Measurements from ENCODE around the gene QRFP. TPM values are rescaled to one million over a fixed set of nuclear protein-coding genes. Genes with fewer than 3 reads are reported as not detected.

Gene QRFP
- polyA plus RNA-seq, 1 donor from 2014 or later = not detected

- Histone ChIP-seq H3K27ac (ENCODE audit: low read length) (no peak overlapping the region), H3K9me2 (ENCODE audit: insufficient read depth, low read length) (no peaks in the 10 kb centered on the region), H3K9ac (ENCODE audit: low read length) (no peak overlapping the region), H3K9me3 (ENCODE audit: low read length) (no peaks in the 10 kb centered on the region), H3K4me3 (ENCODE audit: low read length) (no peak overlapping the region), H3K27me3 (ENCODE audit: insufficient read depth, low read depth, low read length) (no peaks in the 10 kb centered on the region), H3K36me3 (ENCODE audit: insufficient read depth, low read length) (peaks cover 6% of the 10 kb centered on the region), H4K20me1 (ENCODE audit: insufficient read depth) (peaks cover 5% of the 10 kb centered on the region), H2AFZ (ENCODE audit: low read depth, low read length) (no peak overlapping the region), H3K79me2 (replicated peaks; ENCODE audit: insufficient read depth, low read length) (peaks cover 7% of the 10 kb centered on the region), H3F3A (ENCODE audit: insufficient read depth, low read length, poor library complexity, severe bottlenecking) (no peaks in the 10 kb centered on the region), H3K4me2 (ENCODE audit: low read length) (no peak overlapping the region)
- TF ChIP-seq EP300 (conservative IDR thresholded peaks at IDR 0.05; ENCODE audit: poor library complexity, severe bottlenecking) (no peak), POLR2AphosphoS5 (IDR thresholded peaks at IDR 0.05) (no peak), RAD21 (conservative IDR thresholded peaks at IDR 0.05) (no peak), TAF1 (IDR thresholded peaks at IDR 0.05; ENCODE audit: low read depth) (no peak), SMC3 (conservative IDR thresholded peaks at IDR 0.05; ENCODE audit: poor library complexity) (no peak), CTCF (IDR thresholded peaks at IDR 0.05; ENCODE audit: poor library complexity, severe bottlenecking) (no peak), REST (IDR thresholded peaks at IDR 0.05; ENCODE audit: borderline replicate concordance) (no peak), MXI1 (conservative IDR thresholded peaks at IDR 0.05; ENCODE audit: poor library complexity, severe bottlenecking) (no peak), EZH2 (IDR thresholded peaks at IDR 0.05; ENCODE audit: borderline replicate concordance, insufficient read depth, low read length, poor library complexity, severe bottlenecking) (no peak)
Measured at GRCh38 chr9:130874783-130875182, 21.8 kb downstream of the QRFP start.

GRCh38 chr9:130873966-130874365, 22.6 kb downstream of the QRFP start:
- Histone ChIP-seq H3F3A (ENCODE audit: insufficient read depth, low read length, poor library complexity, severe bottlenecking) (no peaks in the 10 kb centered on the region), H3K27me3 (ENCODE audit: insufficient read depth, low read depth, low read length) (no peaks in the 10 kb centered on the region), H3K9ac (ENCODE audit: low read length) (no peak overlapping the region), H3K36me3 (ENCODE audit: insufficient read depth, low read length) (peaks cover 6% of the 10 kb centered on the region), H3K4me2 (ENCODE audit: low read length) (no peak overlapping the region), H3K27ac (ENCODE audit: low read length) (no peak overlapping the region), H3K9me3 (ENCODE audit: low read length) (no peaks in the 10 kb centered on the region), H3K79me2 (replicated peaks; ENCODE audit: insufficient read depth, low read length) (peaks cover 11% of the 10 kb centered on the region), H4K20me1 (ENCODE audit: insufficient read depth) (peaks cover 5% of the 10 kb centered on the region), H3K4me3 (ENCODE audit: low read length) (no peak overlapping the region), H3K9me2 (ENCODE audit: insufficient read depth, low read length) (no peaks in the 10 kb centered on the region), H2AFZ (ENCODE audit: low read depth, low read length) (no peak overlapping the region)
- TF ChIP-seq RAD21 (conservative IDR thresholded peaks at IDR 0.05) (no peak), REST (IDR thresholded peaks at IDR 0.05; ENCODE audit: borderline replicate concordance) (no peak), EP300 (conservative IDR thresholded peaks at IDR 0.05; ENCODE audit: poor library complexity, severe bottlenecking) (no peak), MXI1 (conservative IDR thresholded peaks at IDR 0.05; ENCODE audit: poor library complexity, severe bottlenecking) (no peak), SMC3 (conservative IDR thresholded peaks at IDR 0.05; ENCODE audit: poor library complexity) (no peak), EZH2 (IDR thresholded peaks at IDR 0.05; ENCODE audit: borderline replicate concordance, insufficient read depth, low read length, poor library complexity, severe bottlenecking) (no peak), CTCF (IDR thresholded peaks at IDR 0.05; ENCODE audit: poor library complexity, severe bottlenecking) (no peak), POLR2AphosphoS5 (IDR thresholded peaks at IDR 0.05) (no peak), TAF1 (IDR thresholded peaks at IDR 0.05; ENCODE audit: low read depth) (no peak)

Measured in neural cell (in vitro differentiated cells).